Measurements from ENCODE around the gene OR52E6. TPM values are rescaled to one million over a fixed set of nuclear protein-coding genes. Genes with fewer than 3 reads are reported as not detected.

The OR52E6 gene
- total and polyA plus RNA-seq, 2 of the 13 experiments (the other 11 are each of a cell fraction or from before 2014, with no cell fraction given) = not detected

DNA sequence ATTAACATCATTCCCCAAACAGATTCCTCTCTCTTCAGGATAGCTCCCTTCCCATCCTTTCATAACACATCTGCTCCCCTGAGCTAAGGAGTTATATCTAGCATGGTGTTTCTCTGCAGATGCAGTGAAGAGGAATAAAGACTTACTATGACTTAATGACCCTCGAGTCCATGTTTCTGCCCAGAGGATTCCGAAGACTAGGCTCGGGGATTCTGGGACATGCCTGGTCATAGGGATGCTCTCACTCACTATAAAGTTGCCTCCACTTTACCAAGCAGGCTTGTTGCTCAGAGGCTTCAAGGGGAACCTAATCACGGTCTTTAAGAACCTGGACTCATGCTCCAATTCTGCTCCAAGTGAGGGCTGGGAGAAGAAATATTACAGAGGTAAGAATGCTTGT, 38.6 kb upstream of the OR52E6 start, which contains the start of gene OR52E4 (continued):
- TF ChIP-seq SETDB1 (CRISPR knock-in tag; IDR thresholded peaks at IDR 0.05; ENCODE audit: borderline replicate concordance) = no peak
- TF ChIP-seq TEF (CRISPR knock-in tag; IDR thresholded peaks at IDR 0.05) = no peak
- TF ChIP-seq ZNF510 (CRISPR knock-in tag; IDR thresholded peaks at IDR 0.05; ENCODE audit: low read depth) = no peak

- Histone ChIP-seq H3K27me3 (ENCODE audit: control insufficient read depth in 1 of 2, insufficient read depth in 2 of 2, low read length in 2 of 2) (peaks cover 0 to 5% of the 10 kb centered on the region in 2 experiments; a peak in 1 of 5 replicates), H3K9ac (ENCODE audit: insufficient read depth, low read depth, low read length) (no peak overlapping the region), H4K20me1 (ENCODE audit: insufficient read depth, low read length) (no peaks in the 10 kb centered on the region), H3K4me2 (ENCODE audit: low read depth, low read length) (no peak overlapping the region), H3K4me3 (replicated peaks in 1 of 3; ENCODE audit: insufficient read depth in 1 of 3, low read depth in 2 of 3, low read length in 3 of 3) (no peak overlapping the region), H2AFZ (ENCODE audit: low read length) (no peak overlapping the region), H3K36me3 (replicated peaks in 1 of 2; ENCODE audit: control insufficient read depth in 1 of 2, insufficient read depth in 2 of 2, low read length in 2 of 2) (no peaks in the 10 kb centered on the region), H3K4me1 (ENCODE audit: insufficient read depth, low read length) (no peaks in the 10 kb centered on the region), H3K9me3 (ENCODE audit: low read length) (no peaks in the 10 kb centered on the region), H3K79me2 (ENCODE audit: insufficient read depth, low read length) (no peaks in the 10 kb centered on the region), H3K27ac (ENCODE audit: extremely low read length, insufficient read depth, low read length) (no peak overlapping the region)
- CTCF ChIA-PET (ENCODE audit: low intra/inter-chr PET ratio, low total read pairs) = no interaction called here
- 0% methylated on average over 2 of the region's 2 CpGs for WGBS (ENCODE audit: low lambda C conversion rate)
- in situ Hi-C loops (cut with HindIII; ENCODE audit: extremely low pct_ligation_motif_present, low pct_unique_long_range_greater_than_20kb) (no loop called here), intact Hi-C loops (cut with micrococcal nuclease; ENCODE audit: unreplicated experiment) (no loop called here)
- DNase-seq (ENCODE audit: low spot score) (no peak), ATAC-seq (no peak), FAIRE-seq (no peak)
- BruUV-seq (replicated peaks) = no TSS peak
- POLR2A ChIA-PET = no interaction called here
- TF ChIP-seq ZNF639 (CRISPR knock-in tag; conservative IDR thresholded peaks at IDR 0.05) (no peak), KDM4B (CRISPR knock-in tag; IDR thresholded peaks at IDR 0.05) (no peak), KDM1A (CRISPR knock-in tag; IDR thresholded peaks at IDR 0.05) (no peak), ZNF296 (CRISPR knock-in tag; conservative IDR thresholded peaks at IDR 0.05) (no peak), ZNF350 (CRISPR knock-in tag; IDR thresholded peaks at IDR 0.05; ENCODE audit: borderline replicate concordance, low read depth) (no peak), ZNF280B (CRISPR knock-in tag; IDR thresholded peaks at IDR 0.05; ENCODE audit: borderline replicate concordance) (no peak), KDM2A (CRISPR knock-in tag; IDR thresholded peaks at IDR 0.05; ENCODE audit: borderline replicate concordance, low read depth) (no peak), SIN3A (IDR thresholded peaks at IDR 0.05; ENCODE audit: borderline replicate concordance, low read depth, low read length) (no peak), THAP8 (CRISPR knock-in tag; IDR thresholded peaks at IDR 0.05; ENCODE audit: borderline replicate concordance) (no peak)
- TF ChIP-seq, protein P1, sequence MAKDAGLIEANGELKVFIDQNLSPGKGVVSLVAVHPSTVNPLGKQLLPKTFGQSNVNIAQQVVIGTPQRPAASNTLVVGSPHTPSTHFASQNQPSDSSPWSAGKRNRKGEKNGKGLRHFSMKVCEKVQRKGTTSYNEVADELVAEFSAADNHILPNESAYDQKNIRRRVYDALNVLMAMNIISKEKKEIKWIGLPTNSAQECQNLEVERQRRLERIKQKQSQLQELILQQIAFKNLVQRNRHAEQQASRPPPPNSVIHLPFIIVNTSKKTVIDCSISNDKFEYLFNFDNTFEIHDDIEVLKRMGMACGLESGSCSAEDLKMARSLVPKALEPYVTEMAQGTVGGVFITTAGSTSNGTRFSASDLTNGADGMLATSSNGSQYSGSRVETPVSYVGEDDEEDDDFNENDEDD (CRISPR knock-in tag; IDR thresholded peaks at IDR 0.05; ENCODE audit: borderline replicate concordance) = no peak
- TF ChIP-seq, protein P2, sequence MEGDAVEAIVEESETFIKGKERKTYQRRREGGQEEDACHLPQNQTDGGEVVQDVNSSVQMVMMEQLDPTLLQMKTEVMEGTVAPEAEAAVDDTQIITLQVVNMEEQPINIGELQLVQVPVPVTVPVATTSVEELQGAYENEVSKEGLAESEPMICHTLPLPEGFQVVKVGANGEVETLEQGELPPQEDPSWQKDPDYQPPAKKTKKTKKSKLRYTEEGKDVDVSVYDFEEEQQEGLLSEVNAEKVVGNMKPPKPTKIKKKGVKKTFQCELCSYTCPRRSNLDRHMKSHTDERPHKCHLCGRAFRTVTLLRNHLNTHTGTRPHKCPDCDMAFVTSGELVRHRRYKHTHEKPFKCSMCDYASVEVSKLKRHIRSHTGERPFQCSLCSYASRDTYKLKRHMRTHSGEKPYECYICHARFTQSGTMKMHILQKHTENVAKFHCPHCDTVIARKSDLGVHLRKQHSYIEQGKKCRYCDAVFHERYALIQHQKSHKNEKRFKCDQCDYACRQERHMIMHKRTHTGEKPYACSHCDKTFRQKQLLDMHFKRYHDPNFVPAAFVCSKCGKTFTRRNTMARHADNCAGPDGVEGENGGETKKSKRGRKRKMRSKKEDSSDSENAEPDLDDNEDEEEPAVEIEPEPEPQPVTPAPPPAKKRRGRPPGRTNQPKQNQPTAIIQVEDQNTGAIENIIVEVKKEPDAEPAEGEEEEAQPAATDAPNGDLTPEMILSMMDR (CRISPR knock-in tag; IDR thresholded peaks at IDR 0.05) = no peak
These were observed 36.9 kb upstream of the OR52E6 start for GRCh38 chr11:5878564-5878963.
